Fibroblast of skin of back (primary cell): ENCODE data around the gene VWA3A.

Source experiments
- DNase-seq: peaks from one replicate; pipeline ENCODE4 v3.0.0-alpha.2; 2013

Gene VWA3A

GRCh38 chr16:22204091-22204655 is 111.8 kb downstream of the VWA3A start:
- DNase-seq, result no peak

- DNase-seq, result no peak
Observed at GRCh38 chr16:22205577-22206012, 113.3 kb downstream of the VWA3A start.

- DNase-seq, result peak; percentile 94
Observed at GRCh38 chr16:22206013-22206841, 113.9 kb downstream of the VWA3A start, which contains the start of gene EEF2K. TSS of gene EEF2K (plus strand) at chr16:22206278. CDS start at chr16:22225730, 19,452 bp downstream.
